NCI-H2081 (cell line): ENCODE measurements around the gene TTC14.
A peak's percentile ranks its signal among the peaks of the same experiment; 100 is the strongest.

Experiments used
- DNase-seq, 2 experiments: peaks; one replicate each; lab custom pipeline; 2025; lab: John Stamatoyannopoulos, UW

TTC14 gene

DNA sequence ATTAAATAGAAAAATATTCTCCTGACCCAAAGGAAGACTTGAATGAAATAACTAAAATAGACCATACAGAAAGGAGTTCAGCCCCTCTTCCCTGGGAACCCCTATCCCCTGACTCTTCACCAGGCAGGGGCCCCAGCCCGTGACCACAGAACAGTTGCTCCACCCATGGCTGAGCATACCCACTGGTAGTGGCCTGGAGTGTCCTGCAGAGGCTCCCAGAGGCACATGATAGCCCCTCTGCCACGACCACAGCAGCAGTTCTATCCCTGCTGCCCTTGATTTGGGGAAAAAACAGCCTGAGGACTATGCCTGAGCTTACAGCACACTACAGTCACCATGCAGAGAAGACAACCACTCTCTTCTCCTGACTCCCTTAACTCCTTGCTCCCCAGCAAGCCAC, 31.8 kb downstream of the TTC14 start:
- no peak for DNase-seq

DNA sequence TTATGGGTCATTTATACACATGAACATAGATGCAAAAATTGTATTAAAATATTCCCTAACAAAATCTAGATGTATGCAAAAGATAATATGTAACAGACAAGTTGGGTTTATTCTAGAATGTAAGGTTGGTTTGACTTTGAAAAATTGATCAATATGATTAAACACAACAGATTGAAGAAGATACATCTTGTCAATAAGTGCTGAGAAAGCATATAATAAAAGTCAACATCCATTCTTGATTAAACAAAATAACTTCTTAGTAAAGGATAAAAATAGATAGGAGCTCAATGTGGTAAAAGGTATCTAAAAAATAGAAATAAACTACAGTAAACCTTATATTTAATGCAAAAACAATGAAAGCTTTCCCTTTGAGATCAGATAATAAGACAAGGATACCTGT, 39.0 kb downstream of the TTC14 start:
- DNase-seq = no peak

DNA sequence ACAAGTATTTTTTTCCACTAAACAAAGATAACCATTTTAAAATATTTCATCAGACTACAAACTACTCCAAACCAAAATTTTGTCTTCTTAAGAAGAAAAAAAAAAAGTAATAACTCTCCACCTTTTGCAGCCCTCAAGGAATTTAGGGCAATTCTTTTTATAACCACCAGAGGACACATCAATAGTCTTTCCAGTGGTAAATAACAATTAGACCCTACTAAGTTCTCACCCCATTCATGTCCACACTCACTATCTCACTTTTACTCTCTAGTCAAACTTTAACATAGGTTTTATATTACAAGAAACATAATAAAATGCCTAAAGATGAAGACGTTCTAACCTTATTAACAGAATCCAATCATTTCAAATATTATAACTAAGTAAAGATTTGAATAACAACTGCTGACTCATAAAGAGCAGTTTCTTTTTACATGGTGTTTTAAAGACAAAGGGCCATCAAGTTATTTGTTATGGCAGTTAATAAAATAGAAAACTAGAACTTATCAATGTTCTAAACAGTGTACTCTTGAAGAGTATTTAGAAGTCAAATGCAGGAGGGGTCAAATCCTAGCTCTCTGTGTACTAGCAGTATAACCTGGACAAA, 44.3 kb downstream of the TTC14 start:
- DNase-seq = peak in 1 of 2 experiments; percentile 15

DNA sequence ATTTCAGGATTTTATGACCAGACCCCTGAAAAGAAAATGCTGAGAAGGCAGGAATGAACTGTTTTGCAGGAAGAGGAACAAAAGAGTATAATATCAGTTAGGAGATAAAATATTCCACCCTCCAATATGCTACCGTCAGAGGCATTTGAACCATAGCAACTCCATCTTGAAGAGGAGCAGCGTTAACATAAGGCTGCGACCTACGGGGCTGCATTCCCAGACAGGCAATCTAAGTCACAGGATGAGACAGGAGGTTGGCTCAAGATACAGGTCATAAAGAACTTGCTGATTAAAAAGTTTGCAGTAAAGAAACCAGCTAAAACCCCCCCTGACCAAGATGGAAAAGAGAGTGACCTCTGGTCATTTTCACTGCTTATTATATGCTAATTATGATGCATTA, 54.4 kb downstream of the TTC14 start:
- DNase-seq = no peak

DNA sequence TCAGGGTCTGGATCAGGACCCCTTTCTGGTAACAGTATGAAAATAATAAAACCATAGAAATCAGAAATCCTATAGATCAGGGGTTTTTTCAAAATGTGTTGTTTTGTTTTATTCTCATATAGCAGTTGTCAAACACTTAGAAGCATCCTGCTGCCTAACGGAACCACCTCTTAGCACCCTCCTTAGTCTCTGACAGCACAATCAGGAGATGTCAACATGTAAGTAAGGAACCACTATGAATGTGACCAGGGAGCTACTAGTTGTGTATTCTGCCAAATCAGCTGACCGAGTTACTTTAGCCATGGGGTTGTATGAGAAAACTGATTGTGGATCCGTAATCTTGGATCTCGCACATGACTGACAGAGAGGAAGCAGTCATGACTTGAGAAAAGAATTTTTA, 55.1 kb downstream of the TTC14 start:
- no peak for DNase-seq
